ENCODE measurements around the gene SEPTIN2.
"Not testable (repeated sequence)": the region's sequence is repeated elsewhere in the genome, so short reads cannot be mapped to it uniquely, and the experiment has no call there.

Gene SEPTIN2

DNA sequence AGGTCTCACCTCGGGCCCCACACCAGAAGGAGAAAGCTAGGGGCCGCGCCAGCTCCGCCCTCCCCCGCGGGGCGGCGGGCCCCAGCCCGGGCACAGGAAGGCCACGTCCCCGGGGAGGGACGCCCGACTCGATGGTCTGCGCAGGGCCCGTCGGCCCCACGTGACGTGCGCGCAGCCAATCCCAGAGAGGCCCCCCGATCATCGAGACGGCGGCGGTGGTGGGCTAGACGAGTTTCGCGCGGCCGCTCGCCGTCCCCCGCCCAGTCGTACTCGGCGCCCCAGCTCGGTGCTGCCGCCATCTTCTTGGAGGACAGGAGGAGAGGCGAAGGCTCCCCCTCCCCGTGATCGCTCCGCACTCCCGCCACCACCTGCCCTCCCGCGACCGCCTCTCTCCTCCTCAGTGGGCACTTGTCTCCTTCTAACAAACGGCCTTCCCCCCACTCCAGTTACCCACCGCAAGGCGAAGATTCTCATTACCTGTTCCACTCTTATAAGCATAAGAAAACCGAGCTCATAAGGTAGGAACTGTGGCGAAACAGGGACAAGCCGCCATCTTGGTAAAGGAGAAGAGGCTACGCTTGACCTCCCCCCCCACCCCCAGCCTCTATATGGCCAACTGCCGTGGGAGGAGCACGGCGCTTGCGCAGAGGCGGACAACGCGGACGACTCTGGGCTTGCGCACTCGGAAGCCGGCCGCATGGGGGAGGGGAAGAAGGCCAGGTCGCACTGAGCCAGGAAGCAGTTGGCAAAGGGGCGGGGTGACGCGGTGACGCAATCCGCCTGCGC is 439 bp upstream of the SEPTIN2 start, which contains the start of gene HDLBP:
HDLBP (minus strand) TSS at position 580 of the 786 bp plus-strand sequence. CDS start 48,803 bp downstream, outside the sequence.
- peak; percentile 93 for DNase-seq

DNA sequence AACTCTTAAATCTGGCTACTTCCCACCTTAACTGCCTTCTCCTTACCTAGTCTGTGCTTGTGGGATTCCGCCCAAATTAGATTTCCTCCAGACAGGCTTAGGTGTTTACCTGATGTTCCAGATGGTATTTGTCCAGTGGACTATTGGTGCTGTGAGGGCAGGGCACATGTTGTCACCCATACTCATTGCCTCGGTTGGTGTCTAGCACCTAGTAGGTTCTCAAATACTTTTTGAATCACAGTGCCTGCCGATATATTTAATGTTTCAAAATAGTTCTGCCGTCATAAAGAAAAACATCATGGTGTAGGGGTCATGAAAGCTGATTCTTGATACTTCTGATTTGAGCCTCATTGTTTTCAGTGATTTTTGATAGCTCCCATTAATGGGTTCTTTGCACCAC is 1.1 kb downstream of the SEPTIN2 start:
- no peak for DNase-seq

DNA sequence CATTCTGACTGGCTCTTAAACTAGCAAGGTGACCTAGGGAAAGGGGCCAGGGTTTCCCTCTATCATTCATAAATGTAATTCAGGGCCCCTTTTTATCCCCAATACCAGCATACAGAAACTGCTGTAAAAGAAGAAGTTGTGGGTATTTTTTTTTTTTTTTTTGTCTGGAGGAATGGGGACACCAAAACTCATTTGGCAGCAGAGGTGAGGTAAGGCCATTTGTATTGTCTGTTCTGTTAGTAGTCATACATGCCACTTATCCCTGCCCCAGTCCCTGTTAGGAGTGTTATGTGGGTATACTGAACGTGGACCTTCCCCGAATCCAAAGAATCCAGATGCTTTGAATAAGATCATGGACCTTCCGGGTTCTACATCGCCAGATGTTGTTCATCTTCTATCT is 1.7 kb downstream of the SEPTIN2 start:
- DNase-seq = no peak

DNA sequence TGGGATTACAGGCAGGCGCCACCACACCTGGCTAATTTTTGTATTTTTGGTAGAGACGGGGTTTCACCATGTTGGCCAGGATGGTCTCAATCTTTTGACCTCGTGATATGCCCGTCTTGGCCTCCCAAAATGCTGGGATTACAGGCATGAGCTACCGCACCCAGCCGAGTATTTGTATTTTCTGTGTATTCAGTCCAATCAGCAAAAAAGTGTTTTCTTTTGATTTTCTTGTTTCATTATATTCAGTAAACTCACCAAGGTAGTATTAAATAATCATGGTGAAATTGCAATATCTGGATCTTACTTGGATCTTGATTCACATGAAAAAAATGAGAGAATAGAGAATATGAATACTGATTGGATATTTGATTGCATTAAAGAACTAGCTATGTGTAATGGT is 3.1 kb downstream of the SEPTIN2 start:
- DNase-seq = not testable (repeated sequence)

DNA sequence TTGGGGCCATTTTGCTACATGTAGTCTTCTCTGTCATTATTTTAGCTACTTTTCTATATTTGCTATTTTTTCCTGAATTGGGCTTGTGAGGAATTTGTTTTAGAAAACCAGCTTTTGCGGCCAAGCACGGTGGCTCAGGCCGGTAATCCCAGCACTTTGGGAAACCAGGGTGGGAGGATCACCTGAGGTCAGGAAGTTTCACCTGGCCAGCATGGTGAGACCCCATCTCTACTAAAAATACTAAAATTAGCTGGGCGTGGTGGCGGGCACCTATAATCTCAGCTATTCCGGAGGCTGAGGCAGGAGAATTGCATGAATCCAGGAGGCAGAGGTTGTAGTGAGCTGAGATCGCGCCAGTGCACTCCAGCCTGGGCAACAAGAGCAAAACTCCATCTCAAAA is 4.7 kb downstream of the SEPTIN2 start:
- no peak for DNase-seq

DNA sequence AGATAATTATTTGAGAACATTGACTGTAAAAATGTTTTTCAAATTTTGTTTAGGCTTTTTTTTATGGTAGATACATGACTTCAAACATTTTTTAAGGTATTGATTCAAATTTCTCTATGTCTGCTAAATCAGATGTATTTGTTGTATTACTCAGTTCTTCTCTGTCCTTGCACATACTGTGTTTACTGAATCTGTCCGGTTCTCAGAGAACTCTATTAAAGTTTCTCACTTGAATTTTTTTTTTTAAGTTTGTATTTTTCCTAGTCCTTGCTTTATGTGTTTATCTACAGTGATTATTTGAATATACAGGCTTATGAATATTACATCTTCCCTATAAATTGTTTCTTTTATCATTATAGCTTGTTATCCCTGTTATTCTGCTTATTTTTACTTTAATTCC is 5.3 kb downstream of the SEPTIN2 start:
- DNase-seq = no peak

DNA sequence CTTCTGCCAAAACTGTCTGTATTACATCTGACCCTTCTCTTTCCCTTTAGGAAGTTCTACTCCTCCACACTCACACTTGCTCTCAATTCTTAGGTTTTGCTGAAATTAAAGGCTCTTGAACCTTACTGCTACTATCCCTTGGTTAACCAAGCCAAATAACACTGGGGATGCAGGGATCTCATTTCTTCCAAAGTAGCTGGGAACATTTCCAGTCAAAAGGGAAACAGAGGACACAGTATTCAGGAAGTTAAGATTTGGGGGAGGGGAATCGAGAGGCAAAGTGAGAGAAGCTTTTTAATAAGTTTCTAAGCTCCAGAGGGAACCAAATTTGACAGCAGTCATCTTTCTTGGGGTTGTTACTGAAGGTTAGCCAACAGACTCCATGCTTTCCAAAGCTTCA is 6.2 kb downstream of the SEPTIN2 start:
- DNase-seq = no peak

DNA sequence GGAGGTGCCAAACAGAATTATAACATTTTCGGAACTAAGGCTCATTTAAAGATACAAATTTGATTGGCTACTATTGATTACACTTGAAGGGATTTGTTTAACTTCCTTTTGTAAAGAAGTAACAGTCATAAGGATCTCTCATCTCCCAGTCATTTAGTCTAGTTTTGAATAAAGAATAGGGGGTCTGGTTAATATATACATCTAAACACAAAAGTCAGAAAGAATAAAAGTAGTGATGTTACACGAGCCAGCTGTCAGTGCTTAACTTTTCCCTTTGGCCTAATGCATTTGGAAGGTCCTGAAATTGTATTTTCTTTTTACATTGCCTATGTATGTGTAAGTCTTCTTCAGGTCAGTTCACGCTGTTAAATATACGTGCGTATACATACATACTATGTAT is 8.1 kb downstream of the SEPTIN2 start:
- no peak for DNase-seq

DNA sequence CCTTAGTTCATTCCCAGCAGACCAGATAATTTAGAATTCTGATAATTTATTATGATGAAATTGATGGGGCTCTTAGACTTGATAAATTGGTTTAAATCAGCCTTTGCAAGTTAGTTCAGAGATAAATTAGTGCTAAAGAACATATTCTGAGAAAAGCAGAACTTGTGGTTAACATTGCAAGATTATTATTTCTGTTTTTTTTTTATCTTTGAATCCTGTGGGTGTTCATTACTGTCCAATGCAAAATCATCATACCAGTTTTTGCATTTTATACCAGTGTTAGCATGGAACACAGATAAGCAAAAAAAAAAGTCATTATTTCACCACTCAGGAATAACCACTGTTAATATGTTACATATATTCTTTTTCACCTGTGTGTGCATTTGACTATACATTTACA is 9.1 kb downstream of the SEPTIN2 start:
- DNase-seq = no peak

DNA sequence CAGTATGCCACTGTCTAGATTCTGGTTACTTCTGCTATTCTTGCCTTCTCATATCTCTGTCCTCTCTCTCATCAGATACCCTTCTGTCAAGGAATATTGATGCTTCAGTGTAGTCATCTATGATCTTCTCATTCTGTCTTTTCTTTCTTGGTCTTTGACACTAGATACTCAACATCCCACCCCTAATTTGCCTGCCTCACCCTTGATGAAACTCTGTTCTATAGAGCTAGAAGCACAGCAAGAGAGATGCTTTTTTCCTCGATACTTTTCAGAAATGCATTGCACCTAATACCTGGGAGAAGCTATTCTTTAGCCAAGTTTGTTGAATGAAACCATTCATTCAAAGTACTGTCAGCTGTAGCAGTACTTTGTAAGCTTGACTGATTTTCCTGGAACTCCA is 9.5 kb downstream of the SEPTIN2 start:
- no peak for DNase-seq

DNA sequence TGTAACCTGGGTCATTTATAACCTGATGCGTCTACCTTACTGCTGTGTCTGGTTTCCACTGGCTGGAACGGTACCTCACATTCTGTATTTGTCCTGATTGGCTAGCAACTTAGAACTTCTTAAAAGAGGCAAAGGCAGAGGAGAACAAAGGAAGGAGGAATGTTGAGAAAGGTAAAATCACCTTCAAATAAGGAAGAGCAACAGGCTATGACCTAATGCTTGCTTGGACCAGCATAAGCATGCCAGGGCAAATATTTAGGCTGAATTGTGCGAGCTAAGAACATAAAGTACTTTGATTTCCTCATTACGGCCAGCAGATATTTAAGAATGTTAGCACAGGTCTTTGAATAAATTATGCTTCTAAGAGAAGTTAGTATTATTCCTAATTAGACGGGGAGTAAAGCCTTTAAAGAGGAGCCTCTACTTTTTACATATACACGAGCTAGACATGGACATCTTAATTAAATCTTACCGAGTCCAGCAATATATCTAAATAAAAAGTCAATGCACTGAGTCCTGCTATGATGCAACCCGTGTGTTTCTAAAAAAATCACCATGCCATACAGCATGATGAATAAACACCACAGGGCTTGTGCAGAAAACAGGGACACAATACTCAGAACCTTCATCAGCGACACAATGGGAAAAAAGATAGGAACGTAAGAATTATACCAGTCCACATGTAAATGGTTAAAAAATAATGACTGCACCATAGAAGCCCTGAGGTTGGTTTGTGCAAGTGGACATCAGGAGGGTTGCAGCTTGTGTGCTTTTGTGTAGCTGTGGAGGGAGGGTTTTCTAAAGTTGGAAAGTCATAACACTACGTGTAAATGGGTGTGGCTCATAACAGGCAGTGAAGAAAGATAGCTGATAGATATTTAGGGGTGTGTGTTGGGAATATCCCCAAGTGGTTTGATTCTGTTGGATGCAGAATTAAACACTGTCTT is 14.2 kb downstream of the SEPTIN2 start:
- DNase-seq = no peak

DNA sequence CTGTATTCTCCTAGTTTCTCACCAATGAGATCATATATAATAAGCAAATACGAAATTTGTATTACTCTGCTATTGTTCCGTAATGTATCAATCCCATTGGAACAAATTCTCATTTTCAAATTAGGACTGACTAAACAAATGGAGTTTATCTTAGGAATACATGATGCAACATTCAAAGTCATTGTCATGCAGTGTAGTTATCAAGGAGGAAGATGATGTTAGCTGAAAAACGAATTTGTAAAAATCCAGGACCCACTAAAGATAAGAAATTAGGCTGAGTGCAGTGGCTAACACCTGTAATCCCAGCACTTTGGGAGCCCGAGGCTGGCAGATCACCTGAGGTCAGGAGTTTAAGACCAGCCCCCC is 14.9 kb downstream of the SEPTIN2 start:
- no peak for DNase-seq

DNA sequence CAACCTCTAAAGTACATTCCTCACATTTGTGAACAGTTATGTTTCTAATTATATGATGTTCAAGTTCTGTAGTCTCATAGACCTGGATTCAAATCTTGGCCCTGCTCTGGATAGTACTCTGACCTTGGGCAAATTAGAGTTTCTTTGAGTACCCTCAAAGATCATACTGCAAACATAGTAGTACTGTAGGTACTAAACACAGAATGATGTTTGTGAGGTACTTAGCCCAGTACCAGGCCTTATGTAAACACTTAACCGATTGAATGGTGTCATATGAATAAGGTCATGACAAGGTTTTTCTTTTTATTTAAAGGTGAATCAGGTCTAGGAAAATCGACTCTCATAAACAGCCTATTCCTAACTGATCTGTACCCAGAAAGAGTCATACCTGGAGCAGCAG is 19.1 kb downstream of the SEPTIN2 start:
- no peak for DNase-seq

DNA sequence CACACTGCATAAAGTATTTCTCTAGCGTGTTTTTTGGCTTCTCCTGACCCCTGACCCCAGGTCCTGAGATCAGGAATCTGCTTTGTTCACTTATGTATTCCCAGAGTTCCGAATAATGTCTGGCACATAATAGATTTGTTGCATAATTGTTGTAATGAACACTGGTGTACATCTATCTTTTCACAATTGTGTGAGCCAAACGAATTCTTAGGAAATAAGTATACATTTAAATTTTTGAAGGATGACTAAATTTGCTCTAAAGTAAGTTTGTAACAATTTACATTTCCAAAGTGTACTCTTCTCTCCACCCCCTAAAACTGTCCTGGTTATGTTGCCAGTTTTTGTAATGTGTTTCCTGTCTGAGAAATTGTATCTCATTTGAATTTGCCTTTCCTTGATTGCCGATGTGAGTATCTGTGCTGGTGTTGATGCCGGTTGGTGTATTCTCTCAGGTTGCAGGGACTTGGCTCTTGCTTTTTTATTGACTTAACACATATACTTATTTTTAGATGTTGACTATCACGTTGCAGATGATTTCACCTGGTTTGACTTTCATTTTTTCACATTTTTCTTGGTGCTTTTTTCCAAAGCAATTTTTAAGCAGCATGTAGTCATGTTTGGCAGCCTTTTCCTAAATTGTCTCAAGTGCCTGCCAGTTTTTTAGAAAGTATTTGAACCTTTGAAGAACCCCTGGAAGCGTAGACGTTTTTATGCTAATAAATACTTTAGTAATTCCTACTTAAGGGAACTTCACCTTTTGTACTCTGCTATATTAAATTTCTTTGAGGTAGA is 24.3 kb downstream of the SEPTIN2 start:
- no peak for DNase-seq

DNA sequence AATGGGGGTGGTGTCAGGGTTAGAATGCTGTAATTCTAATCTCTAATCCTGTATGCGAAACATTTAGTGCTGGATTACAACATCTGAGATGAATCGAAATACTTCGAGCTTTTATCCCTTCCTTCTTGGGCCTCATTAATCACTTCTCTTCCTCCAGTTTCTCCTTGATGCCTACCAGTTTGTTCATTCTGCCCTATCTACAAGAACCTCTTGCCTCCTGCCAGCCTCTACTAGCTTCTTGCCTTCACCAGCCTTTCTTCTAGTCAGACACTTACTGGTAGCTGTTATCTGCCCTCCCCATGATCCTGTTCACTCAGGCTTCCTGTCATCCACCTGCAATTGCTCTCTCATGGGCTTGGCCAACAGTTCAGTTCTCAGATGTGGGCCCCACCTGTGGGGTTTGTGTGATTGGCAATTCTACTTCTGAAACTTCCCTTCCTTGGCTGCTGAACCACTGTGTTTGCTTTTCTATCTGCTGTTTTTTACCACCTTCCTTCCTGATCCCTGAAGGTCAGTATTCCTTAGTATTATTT is 25.0 kb downstream of the SEPTIN2 start:
- DNase-seq = no peak

DNA sequence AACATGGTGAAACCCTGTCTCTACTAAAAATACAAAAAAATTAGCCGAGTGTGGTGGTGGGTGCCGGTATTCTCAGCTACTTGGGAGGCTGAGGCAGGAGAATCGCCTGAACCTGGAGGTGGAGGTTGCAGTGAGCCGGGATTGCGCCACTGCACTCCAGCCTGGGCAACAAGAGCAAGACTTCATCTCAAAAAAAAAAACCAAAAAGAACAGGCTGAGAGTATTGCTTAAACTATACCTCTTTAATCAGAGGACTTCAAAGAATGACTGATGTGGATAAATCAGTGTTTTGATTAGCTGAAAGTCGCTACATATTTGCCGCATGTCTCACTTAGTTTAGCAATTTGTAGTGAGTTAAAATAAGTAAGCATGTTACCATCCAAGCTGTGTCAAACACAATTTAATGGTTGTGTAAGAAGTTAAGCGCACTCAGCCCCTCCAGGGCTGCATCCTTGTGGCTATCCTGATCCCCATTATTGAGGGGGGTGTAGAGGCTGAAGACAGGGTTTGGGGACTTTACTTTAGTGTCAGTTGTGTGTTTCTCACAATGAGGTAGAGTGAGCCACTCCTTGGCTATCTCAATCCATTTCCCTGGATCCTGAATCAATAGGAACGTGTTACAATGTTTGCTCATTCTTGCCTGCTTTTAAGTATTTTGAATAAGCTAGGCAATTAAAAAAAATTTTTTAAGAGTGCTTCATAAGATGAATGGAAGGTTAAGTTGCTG is 29.4 kb downstream of the SEPTIN2 start:
- no peak for DNase-seq

DNA sequence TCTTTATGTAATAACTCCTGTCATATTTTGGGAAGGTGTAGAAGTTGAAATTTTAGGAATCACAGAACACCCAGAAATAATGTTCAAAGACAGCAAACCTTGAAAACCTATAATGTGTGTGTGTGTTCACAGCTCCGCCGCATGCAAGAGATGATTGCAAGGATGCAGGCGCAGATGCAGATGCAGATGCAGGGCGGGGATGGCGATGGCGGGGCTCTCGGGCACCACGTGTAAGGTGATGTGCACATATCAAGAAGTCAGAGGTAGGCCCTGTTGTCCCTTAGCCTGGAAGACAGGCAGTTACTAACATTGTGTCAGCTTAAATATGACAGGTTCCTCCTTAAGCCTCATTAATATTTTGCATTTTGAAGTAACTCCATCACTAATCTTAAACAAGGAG is 34.2 kb downstream of the SEPTIN2 start:
- DNase-seq = no peak

DNA sequence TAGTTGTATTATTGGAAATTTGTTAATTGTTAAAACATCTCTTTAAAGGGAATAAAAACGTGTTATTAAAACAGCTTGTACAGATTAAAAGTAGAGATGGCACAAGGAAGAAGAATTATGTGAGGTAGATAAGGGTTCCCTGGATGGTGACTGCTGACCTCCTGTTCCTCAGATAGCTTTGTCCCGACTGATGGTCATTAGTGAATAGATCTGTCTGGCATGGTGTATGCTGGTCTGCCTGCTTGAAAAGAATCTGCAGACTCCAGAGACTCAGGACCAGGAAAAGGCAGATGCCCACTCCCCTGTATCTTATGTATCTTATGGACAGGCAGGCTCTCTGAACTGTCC is 34.8 kb downstream of the SEPTIN2 start:
- no peak for DNase-seq

DNA sequence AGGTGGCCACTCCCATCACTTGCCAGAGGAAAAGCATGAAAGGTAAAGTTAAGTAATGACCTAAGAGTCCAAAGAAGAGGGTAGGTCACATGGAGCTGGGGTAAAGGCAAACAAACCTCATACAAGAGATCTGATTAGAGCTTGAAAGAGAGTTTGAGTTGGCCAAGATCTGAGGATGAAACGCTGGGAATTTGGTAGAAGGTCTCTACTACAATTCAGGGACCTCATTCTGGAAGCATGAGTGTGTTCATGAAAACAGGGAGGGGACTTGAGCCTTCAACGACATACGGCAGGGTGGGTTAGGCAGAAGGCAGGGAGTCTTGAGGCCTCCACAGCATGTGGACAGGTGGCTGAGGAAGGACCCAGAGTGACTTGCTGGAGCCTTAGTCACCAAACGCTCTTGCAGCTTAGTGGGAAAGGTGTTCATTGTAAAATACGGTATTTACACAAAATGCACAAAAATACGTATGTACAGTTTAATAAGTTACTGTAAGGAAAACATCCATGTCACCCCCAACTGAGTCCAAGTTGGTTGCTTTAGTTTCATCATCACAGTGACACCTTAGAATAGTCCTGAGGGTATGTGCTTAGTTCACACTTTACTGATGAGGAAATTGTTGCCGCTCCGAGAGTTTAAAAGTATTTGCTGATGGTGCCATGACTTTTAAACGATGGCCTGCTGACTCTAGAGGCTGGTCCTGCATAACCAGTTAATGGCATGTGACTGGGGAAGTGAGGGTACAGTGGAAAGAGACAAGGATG is 35.3 kb downstream of the SEPTIN2 start:
- DNase-seq = peak; percentile 53

DNA sequence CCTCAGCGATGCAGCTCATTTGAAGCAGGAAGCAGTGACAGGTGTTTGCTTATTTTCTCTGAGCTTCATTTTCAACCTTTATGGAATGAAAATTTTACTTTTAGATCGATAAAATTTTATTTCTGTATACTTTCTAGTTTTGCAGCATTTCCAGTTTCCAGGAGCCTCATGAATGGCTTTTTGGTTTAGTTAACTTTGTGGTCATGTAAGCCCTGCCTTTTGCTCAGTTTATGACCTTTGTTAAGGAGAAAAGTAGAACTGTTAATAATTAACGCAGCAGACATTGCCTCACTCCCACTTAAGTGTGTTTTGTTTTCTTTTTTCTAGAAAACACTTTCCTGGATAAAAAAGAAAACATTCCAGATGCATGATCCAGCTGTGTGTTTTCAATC is 35.9 kb downstream of the SEPTIN2 start:
- DNase-seq = peak; percentile 91

DNA sequence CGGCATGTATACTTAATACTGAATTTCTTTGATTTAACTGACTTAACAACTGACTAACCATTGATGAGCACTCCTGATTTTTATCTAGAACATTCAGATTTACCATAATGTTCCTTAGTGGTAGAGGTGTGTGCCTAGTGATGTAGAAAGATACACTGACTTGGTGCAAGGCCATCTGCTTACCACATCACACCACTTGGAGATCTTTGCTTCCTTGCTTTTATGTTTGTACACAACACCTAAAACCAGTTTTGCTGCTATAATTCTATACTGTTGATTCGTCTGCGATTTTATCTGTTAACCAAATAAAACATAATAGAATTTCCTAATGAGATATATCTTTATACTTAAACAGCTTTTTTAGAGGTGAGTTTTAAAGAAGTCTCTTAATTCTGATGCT is 36.5 kb downstream of the SEPTIN2 start:
- DNase-seq = no peak
